Stimulated activated CD4-positive, alpha-beta T cell treated with anti-CD3 and anti-CD28 coated beads, Interleukin-12 subunit alpha, Interleukin-12 subunit beta, amount 100 ng/mL, for 24 hours (primary cell): Measurements from ENCODE around the gene C12orf75.
"Not testable (repeated sequence)": the region's sequence is repeated elsewhere in the genome, so short reads cannot be mapped to it uniquely, and the experiment has no call there.

Source experiments
- DNase-seq, 2 experiments: peaks; one replicate each; pipeline ENCODE4 v3.0.0-alpha.2; 2020; ENCODE audit warnings: low read depth in 2 of 2

The C12orf75 gene

DNA sequence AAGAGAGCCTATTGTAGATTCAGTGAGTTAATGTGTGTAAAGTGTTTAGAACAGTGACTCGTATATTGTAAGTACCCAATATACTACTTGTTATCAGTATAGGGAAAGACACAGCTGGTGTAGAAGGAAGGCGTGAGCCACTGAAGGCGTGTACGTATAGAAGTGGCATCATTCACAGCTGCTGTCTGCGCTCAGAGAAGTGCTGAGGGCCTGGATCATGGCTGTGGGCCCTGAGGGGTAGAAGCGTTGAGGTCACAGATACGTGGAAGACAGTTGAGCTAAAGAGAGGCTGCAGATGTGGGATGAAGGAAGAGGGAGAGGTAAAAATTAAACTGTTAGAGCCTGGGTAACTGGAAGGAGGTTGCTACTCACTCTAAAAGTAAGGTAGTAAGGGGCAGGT lies 5.9 kb downstream of the C12orf75 start:
- no peak for DNase-seq

- DNase-seq = no peak
Measured at GRCh38 chr12:105337391-105337790, 6.9 kb downstream of the C12orf75 start.

DNA sequence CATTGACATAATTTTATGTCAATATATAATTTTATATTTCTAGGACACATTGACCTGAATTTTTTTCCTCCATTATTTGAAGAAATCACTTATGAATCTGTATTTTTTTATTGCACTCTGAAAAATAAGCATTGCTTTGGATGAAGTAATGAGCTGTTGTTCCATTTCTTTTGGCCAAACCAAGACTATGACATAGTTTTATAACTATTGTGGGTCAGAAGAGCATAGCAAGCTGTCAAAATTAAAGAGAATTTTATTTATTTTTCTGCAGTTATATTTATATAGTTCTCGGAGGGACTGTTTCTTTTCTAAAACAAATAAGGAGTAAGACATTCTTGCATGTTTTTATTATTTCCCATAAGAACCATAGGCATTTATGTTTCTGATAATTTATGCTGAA lies 8.5 kb downstream of the C12orf75 start:
- DNase-seq = no peak

GRCh38 chr12:105341010-105341409 lies 10.5 kb downstream of the C12orf75 start:
- no peak for DNase-seq

- DNase-seq = not testable (repeated sequence)
Measured at GRCh38 chr12:105341620-105342019, 11.1 kb downstream of the C12orf75 start.

- no peak for DNase-seq
Measured at GRCh38 chr12:105342464-105342863, 12.0 kb downstream of the C12orf75 start.

GRCh38 chr12:105343836-105344235 lies 13.3 kb downstream of the C12orf75 start:
- DNase-seq = no peak

GRCh38 chr12:105347499-105347898 lies 17.0 kb downstream of the C12orf75 start:
- DNase-seq = no peak

GRCh38 chr12:105348142-105348541 lies 17.7 kb downstream of the C12orf75 start:
- no peak for DNase-seq

GRCh38 chr12:105348561-105348960 lies 18.1 kb downstream of the C12orf75 start:
- no peak for DNase-seq

- no peak for DNase-seq
Measured at GRCh38 chr12:105349138-105349537, 18.6 kb downstream of the C12orf75 start.

DNA sequence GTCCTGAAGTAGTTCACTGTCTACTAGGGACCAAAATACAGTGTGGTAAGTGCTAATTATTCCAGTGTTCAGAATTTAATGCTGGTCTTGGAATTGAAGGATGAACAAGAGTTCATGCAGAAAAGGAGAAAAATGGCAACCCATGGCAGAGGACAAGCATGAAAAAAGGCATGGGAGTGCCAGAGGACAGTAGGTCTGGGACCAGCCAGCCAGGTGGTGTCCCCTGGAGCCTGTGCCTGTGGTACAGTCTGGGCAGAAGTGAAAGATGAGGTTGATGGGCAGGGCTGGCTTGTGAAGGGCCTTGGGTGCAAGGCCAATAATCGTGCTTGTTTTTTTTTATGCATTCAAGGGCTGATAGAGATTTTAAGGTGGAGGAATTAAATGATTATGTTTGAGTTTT lies 21.0 kb downstream of the C12orf75 start:
- no peak for DNase-seq

GRCh38 chr12:105352052-105352451 lies 21.6 kb downstream of the C12orf75 start:
- no peak for DNase-seq

DNA sequence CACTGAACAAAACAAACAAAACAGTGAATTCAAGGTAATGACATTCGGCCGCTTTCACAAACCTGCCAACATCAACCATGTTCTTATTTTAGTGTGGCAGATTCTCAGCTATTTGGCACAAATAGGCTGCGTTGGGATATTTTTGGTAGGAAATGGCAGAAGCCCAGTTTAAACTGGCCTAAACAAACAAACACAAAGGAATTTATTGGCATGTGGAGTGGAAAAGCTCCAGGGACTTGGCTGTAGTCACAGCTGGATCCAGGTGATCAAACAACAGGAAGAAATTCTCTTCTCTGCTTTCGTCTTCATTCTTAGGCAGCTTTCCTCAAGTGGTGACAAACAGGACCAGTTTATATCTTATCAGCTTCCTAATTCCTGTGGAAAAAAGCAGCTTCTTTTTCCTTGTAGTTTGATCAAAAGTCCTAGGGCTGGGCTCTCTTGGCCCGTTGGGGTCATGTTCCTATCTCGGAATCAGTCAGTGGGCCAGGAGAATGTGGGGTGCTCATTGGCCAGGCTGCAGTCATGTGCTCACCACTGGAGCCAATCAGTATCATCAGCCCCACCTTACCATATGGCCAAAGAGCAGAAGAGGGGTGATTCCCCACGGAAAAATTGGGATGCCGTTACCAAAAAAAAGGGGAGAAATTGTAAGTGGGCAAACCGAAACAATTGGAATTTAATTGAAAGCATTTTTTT lies 22.6 kb downstream of the C12orf75 start:
- no peak for DNase-seq

DNA sequence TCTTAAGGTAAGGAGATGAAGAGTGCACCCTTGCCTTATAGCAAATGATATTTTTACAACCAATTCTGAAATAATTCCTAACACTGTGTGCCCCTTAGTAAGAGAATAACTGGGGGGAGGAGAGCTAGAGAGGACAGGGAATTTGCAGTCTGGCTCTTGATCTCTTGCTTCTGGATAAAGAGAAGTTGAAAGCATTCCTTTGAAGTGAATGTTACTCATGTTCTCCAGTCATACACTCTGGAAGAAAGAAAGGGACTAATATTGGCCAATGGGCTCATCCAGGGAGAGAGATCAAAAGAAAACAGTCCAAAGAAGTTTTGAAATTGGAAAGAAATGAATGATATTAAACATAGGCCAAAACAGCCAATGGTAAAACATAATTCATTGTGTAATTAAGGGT lies 25.3 kb downstream of the C12orf75 start:
- no peak for DNase-seq

DNA sequence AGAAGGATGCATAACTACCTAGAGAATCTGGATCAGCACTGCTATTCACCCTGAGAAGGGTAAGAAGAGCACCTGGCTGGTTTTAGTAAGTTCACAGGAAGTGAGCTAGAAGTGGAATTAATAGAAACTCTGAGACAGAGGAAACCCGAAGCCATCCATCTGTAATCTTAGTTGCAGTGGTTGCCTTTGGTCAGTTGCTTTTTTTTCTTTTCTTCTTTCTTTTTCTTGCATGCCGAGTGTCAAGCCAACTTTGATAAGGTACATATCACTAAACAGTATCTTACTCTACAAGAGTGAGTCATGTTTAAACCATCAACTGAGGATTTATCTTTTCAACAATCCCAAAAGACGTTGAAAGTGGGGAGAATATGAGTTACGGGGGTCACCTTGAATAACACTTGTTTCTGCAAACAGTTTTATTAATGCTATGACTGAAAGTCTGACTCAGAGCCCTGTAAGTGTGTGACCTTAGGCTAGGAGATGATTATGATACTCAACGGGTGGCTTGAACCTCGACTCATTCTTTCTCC lies 26.7 kb downstream of the C12orf75 start:
- no peak for DNase-seq

DNA sequence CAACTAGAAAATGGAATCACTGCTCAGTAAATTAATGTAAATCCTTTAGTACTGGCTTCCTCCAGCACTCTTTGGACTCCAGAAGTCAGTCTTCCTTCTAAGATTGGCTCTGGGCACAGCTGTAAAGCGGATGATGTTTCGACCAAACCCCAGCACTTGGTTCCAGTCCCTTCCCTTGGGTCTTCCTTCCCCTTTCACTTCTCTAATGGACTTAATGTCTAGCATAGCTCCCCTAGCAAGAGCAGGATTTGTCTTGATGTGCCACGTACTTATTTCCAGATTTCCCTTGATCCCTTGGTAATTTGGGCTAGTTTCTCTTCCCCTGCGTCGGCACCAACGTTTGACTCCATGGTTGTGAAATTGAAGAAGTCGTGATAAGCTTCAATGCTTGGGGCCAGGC lies 28.3 kb downstream of the C12orf75 start:
- no peak for DNase-seq

- DNase-seq = no peak
Measured at GRCh38 chr12:105359856-105360255, 29.4 kb downstream of the C12orf75 start.

DNA sequence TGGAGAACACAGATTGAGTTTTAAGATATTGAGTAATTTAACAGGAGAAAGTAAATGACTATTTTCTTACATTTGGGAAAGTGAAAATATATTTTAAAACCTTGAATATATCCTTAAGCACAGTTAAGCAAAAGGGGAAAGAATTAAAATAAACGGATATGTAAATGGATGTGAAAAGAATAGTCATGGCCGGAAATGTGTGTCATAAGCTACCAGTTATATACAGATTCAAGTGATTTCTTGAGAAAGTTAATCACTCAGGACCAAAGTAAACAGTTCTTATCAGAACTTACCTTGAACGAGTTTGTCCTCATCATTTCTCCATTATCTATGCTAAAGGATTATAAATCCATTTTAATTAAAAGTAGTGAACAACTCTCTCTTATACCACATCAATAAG lies 33.4 kb downstream of the C12orf75 start:
- DNase-seq = no peak

DNA sequence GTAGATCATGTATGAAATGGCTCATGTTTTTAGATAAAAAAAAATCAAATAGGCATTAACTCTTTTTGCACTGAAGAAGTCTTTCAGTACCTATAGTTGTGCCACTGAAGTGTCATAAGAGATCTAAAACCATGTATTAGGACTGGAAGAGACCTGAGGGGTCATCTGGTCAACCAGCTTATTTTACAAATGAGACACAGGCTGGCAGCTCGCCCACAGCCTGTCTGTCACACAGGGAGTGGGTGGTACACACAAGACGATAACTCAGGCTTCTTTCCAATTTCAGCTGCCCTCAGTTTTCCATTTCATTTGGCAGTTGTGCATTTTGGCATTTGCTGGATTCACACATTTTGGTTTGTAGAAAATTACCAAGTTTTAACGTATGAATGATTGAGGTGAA lies 34.7 kb downstream of the C12orf75 start:
- no peak for DNase-seq

- no peak for DNase-seq
Measured at GRCh38 chr12:105368047-105368646, 37.7 kb downstream of the C12orf75 start.

- no peak for DNase-seq
Measured at GRCh38 chr12:105369014-105369413, 38.5 kb downstream of the C12orf75 start.

DNA sequence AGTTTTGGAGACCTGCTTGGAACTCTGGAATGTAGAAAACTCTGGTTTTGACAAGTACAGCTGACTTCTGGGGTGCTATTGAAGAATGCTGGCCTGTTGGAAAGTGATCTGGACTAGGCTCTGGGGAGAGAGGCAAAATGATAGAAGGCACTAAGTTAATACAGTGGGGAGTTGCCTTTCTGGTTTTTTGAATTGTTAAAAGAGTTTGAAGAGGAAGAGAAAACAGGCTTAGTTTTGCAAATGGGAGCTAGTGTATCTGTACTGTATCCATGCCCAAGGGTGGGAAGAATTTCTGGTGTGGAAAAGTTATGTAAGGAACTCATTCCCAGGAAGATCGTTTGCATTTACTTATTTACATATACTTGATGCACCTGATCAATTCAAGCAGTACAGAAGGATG lies 43.8 kb downstream of the C12orf75 start:
- DNase-seq = no peak

GRCh38 chr12:105377077-105377476 lies 46.6 kb downstream of the C12orf75 start:
- DNase-seq = no peak
